ENCODE data around the gene KCTD21.

DNA sequence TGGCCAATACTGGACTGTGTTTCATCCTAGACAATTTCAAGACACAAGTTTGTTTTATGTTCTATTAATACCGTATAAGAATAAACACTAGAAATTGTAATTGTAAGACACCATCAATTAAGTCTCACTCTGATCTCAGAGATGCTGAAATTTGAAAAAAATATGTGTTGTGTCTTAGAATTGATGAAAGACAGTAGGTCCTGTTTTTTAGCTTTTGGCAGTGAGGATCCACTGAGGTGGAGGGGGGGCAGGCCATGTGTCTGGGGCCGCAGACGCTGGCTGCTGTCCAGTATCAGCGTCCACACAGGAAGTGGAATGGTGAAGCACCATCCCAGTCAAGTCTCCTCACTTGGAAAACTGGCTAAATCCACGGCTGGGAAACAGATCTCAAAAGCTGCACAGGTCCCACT lies 26.5 kb downstream of the KCTD21 start:
- TF ChIP-seq, protein P1, sequence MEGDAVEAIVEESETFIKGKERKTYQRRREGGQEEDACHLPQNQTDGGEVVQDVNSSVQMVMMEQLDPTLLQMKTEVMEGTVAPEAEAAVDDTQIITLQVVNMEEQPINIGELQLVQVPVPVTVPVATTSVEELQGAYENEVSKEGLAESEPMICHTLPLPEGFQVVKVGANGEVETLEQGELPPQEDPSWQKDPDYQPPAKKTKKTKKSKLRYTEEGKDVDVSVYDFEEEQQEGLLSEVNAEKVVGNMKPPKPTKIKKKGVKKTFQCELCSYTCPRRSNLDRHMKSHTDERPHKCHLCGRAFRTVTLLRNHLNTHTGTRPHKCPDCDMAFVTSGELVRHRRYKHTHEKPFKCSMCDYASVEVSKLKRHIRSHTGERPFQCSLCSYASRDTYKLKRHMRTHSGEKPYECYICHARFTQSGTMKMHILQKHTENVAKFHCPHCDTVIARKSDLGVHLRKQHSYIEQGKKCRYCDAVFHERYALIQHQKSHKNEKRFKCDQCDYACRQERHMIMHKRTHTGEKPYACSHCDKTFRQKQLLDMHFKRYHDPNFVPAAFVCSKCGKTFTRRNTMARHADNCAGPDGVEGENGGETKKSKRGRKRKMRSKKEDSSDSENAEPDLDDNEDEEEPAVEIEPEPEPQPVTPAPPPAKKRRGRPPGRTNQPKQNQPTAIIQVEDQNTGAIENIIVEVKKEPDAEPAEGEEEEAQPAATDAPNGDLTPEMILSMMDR (IDR thresholded peaks at IDR 0.05; ENCODE audit: insufficient read depth, low read length, poor library complexity, severe bottlenecking): no peak
- no peak for TF ChIP-seq EZH2phosphoT487 (conservative IDR thresholded peaks at IDR 0.05; ENCODE audit: low read length)
